Transverse colon (tissue), 4 donors: Measurements from ENCODE around the gene GJD4. TPM values are rescaled to one million over a fixed set of nuclear protein-coding genes. Genes with fewer than 3 reads are reported as not detected.

ENCODE experiments used
- DNase-seq: peaks from one replicate; pipeline ENCODE4 v3.0.0-alpha.2; 2019
- H3K27ac ChIP-seq, 4 donors: fragments of 200-600 bp; sonication (generic); 2 replicates each; pipeline ENCODE4 v1.5.1; 2016 to 2018; ENCODE audit warnings: inconsistent platforms in 4 of 4
- H3K27me3 ChIP-seq: fragments of 200-600 bp; sonication (generic); 2 replicates; pipeline ENCODE4 v1.5.1; 2017; ENCODE audit warnings: inconsistent platforms
- H3K36me3 ChIP-seq, 4 donors: fragments of 200-600 bp; sonication (generic); 2 replicates each; pipeline ENCODE4 v1.5.1; 2017 to 2019; ENCODE audit warnings: inconsistent platforms in 4 of 4
- H3K4me1 ChIP-seq, 4 donors: fragments of 200-600 bp; sonication (generic); 2 replicates each; pipeline ENCODE4 v1.5.1; 2017 to 2020; ENCODE audit warnings: inconsistent platforms in 4 of 4
- H3K4me3 ChIP-seq, 4 donors: fragments of 200-600 bp; sonication (generic); 1 replicate in 1 of 4; 2 replicates in 3 of 4; pipeline versions ENCODE4 v1.5.1 to v1.6.1; 2017 to 2019; ENCODE audit warnings: inconsistent platforms in 4 of 4
- H3K9me3 ChIP-seq, 2 donors: fragments of 200-600 bp; sonication (generic); 2 replicates each; pipeline ENCODE4 v1.5.1; 2017 to 2019; ENCODE audit warnings: inconsistent platforms in 2 of 2
- CTCF ChIP-seq, 5 experiments: fragments of 200-600 bp in 3 of 5; fragments of 450-650 bp in 2 of 5; sonication (generic) in 3 of 5; IDR thresholded peaks; 1 replicate in 2 of 5; 2 replicates in 3 of 5; pipeline ENCODE4 v1.5.1; 2016 to 2017; ENCODE audit warnings: antibody characterized with exemption in 5 of 5, inconsistent platforms in 3 of 5, mild to moderate bottlenecking in 2 of 5, moderate library complexity in 1 of 5
- EP300 ChIP-seq: sonication (generic); formaldehyde crosslinking; IDR thresholded peaks from one replicate; pipeline ENCODE4 v1.6.1; 2017; ENCODE audit warnings: antibody characterized with exemption, low read depth
- POLR2A ChIP-seq: fragments of 450-650 bp; IDR thresholded peaks from one replicate; pipeline ENCODE4 v1.6.1; 2016; ENCODE audit warnings: antibody characterized with exemption, mild to moderate bottlenecking, moderate library complexity
- POLR2AphosphoS5 ChIP-seq, 3 donors: sonication (generic); formaldehyde crosslinking; IDR thresholded peaks; one replicate each; pipeline ENCODE4 v1.6.1; 2016; ENCODE audit warnings: antibody characterized with exemption in 3 of 3
- WGBS, 2 donors: methylation state at CpG; one replicate each; pipeline ENCODE4 v1.1.5; 2018; ENCODE audit warnings: low coverage in 1 of 2; 5-methylcytosine and 5-hydroxymethylcytosine counted together
- in situ Hi-C, 4 donors: fragments of 200-750 bp; cut with MboI; loops; one replicate each; pipeline versions ENCODE4 v1.15.0 to v1.15.1; 2017; ENCODE audit warnings: low sequenced_read_pairs in 3 of 4, low pct_ligation_motif_present in 1 of 4, low pct_unique_long_range_greater_than_20kb in 1 of 4
- intact Hi-C: fragments of 100-400 bp; cut with DNase I; formaldehyde crosslinking; loops from one replicate; pipeline ENCODE4 v1.15.1; 2023; ENCODE audit warnings: low total_unique reads
- total RNA-seq, 4 donors: library from RNA; depleted of rRNA; stranded (reverse); fragments of >200 nt; gene quantifications; one replicate each; pipeline ENCODE4 v1.1.0, GENCODE V29; 2016

Gene GJD4
- total RNA-seq, 4 donors from 2014 or later = not detected

- TF ChIP-seq EP300 (no peak), POLR2A (no peak), CTCF (IDR thresholded peaks at IDR 0.05) (no peak), POLR2AphosphoS5 (IDR thresholded peaks at IDR 0.05) (no peak)
Measured at GRCh38 chr10:35632027-35632426, 26.9 kb downstream of the GJD4 start.

GRCh38 chr10:35633006-35633980, 28.2 kb downstream of the GJD4 start:
- peaks cover 0 to 11% (median 0%) of the 10 kb centered on the region in 4 donors for H3K4me1 ChIP-seq
- intact Hi-C loops = loop anchor here (10.0 kb wide), 1 partner anchor 1252 kb away; no protein-coding TSS in a partner anchor
- 53 to 63% methylated on average over 9 to 12 of the region's 12 CpGs for WGBS, 2 donors
- H3K27ac ChIP-seq = no peak overlapping the region
- in situ Hi-C loops = loop anchor here (10.0 to 25.0 kb wide), 4 partner anchors 279 to 1154 kb away; no protein-coding TSS in a partner anchor
- no peaks in the 10 kb centered on the region for H3K27me3 ChIP-seq
- TF ChIP-seq POLR2AphosphoS5 (IDR thresholded peaks at IDR 0.05) (no peak), CTCF (IDR thresholded peaks at IDR 0.05) (no peak), POLR2A (no peak), EP300 (no peak)
- no peaks in the 10 kb centered on the region for H3K9me3 ChIP-seq
- no peak overlapping the region for H3K4me3 ChIP-seq
- no peak for DNase-seq
- no peaks in the 10 kb centered on the region for H3K36me3 ChIP-seq

More at GRCh38 chr10:35632027-35632426, 26.9 kb downstream of the GJD4 start:
- intact Hi-C loops = loop anchor here (10.0 kb wide), 1 partner anchor 1253 kb away; no protein-coding TSS in a partner anchor
- no peaks in the 10 kb centered on the region for H3K27me3 ChIP-seq
- no peak overlapping the region for H3K4me3 ChIP-seq
- H3K27ac ChIP-seq = no peak overlapping the region
- DNase-seq = no peak
- in situ Hi-C loops = loop anchor here (10.0 to 25.0 kb wide), 4 partner anchors 280 to 1155 kb away; no protein-coding TSS in a partner anchor
- no peaks in the 10 kb centered on the region for H3K9me3 ChIP-seq
- peaks cover 0 to 11% (median 0%) of the 10 kb centered on the region in 4 donors for H3K4me1 ChIP-seq
- H3K36me3 ChIP-seq = no peaks in the 10 kb centered on the region

- peaks cover 0 to 17% (median 6%) of the 10 kb centered on the region in 4 donors for H3K4me1 ChIP-seq
- no peaks in the 10 kb centered on the region for H3K36me3 ChIP-seq
- TF ChIP-seq EP300 (no peak), POLR2AphosphoS5 (IDR thresholded peaks at IDR 0.05) (no peak), CTCF (IDR thresholded peaks at IDR 0.05) (peak; percentile 87 to 92 (median 91)), POLR2A (no peak)
- no peak overlapping the region for H3K4me3 ChIP-seq
- H3K27me3 ChIP-seq = peaks cover 5% of the 10 kb centered on the region
- in situ Hi-C loops = loop anchor here (5.0 to 25.0 kb wide), 5 partner anchors 277 to 1152 kb away; no protein-coding TSS in a partner anchor
- no peak overlapping the region for H3K27ac ChIP-seq
- H3K9me3 ChIP-seq = no peaks in the 10 kb centered on the region
- 8 to 22% methylated on average over 3 to 6 of the region's 6 CpGs for WGBS, 2 donors
- intact Hi-C loops = loop anchor here (5.0 to 10.0 kb wide), 2 partner anchors 1142 to 1249 kb away; no protein-coding TSS in a partner anchor
- DNase-seq = peak; percentile 33
Measured at GRCh38 chr10:35635576-35635975, 30.4 kb downstream of the GJD4 start.

GRCh38 chr10:35636956-35637355, 31.8 kb downstream of the GJD4 start:
- Histone ChIP-seq H3K27me3 (peaks cover 5% of the 10 kb centered on the region), H3K27ac (no peak overlapping the region), H3K4me1 (peaks cover 0 to 17% (median 6%) of the 10 kb centered on the region in 4 donors), H3K4me3 (no peak overlapping the region), H3K36me3 (no peaks in the 10 kb centered on the region), H3K9me3 (no peaks in the 10 kb centered on the region)
- WGBS, 2 donors = 69 to 84% methylated on average over 7 of the region's 7 CpGs
- TF ChIP-seq CTCF (IDR thresholded peaks at IDR 0.05) (no peak), POLR2AphosphoS5 (IDR thresholded peaks at IDR 0.05) (no peak), EP300 (no peak), POLR2A (no peak)
- no peak for DNase-seq
- in situ Hi-C loops (loop anchor here (5.0 to 25.0 kb wide), 5 partner anchors 275 to 1150 kb away; no protein-coding TSS in a partner anchor), intact Hi-C loops (loop anchor here (5.0 to 10.0 kb wide), 2 partner anchors 1140 to 1248 kb away; no protein-coding TSS in a partner anchor)
